Fibroblast of peridontal ligament (primary cell): ENCODE results near the gene CHCHD2.
"Not testable (repeated sequence)": the region's sequence is repeated elsewhere in the genome, so short reads cannot be mapped to it uniquely, and the experiment has no call there.

Source experiments
- DNase-seq: peaks from one replicate; pipeline ENCODE4 v3.0.0-alpha.2; 2010; ENCODE audit errors: extremely low read depth

Gene CHCHD2

GRCh38 chr7:56083150-56083785 is 23.0 kb downstream of the CHCHD2 start:
- no peak for DNase-seq

GRCh38 chr7:56081626-56082340 is 24.5 kb downstream of the CHCHD2 start:
- DNase-seq: no peak

DNA sequence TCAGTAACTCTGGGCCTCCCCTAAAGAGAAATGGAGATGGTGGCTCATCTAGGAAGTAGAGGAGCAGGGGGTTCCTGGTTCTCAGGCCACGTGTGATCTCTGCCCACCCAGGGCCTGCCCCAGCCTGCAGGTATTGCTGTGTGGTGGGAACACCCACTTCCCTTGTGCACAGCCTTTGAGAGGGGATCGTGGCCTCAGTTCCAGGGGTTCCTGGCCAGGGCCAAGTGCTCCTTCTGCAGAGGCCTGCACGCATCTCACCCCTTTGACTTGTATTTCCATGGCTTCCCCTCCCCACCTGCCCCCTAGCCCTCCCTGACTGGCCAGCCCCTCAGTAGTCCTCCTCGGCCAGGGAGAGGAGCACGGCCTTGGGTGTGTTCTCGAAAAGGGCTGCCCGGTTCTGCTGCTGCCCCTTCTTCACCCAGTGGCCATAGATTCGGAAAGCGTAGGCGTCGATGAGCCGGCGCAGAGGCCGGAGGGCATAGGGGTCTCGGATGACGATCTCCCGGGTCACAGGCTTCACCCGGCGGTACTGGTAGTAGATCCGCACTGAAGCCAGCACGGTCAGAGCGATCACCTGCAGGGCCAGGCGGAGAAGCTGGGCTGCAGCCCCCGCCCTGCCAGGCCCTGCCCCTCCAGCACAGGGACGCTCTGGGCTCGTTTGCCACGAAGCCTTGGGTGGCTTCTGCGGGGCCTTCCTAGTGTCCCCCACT is 25.4 kb downstream of the CHCHD2 start:
- DNase-seq: not testable (repeated sequence)

DNA sequence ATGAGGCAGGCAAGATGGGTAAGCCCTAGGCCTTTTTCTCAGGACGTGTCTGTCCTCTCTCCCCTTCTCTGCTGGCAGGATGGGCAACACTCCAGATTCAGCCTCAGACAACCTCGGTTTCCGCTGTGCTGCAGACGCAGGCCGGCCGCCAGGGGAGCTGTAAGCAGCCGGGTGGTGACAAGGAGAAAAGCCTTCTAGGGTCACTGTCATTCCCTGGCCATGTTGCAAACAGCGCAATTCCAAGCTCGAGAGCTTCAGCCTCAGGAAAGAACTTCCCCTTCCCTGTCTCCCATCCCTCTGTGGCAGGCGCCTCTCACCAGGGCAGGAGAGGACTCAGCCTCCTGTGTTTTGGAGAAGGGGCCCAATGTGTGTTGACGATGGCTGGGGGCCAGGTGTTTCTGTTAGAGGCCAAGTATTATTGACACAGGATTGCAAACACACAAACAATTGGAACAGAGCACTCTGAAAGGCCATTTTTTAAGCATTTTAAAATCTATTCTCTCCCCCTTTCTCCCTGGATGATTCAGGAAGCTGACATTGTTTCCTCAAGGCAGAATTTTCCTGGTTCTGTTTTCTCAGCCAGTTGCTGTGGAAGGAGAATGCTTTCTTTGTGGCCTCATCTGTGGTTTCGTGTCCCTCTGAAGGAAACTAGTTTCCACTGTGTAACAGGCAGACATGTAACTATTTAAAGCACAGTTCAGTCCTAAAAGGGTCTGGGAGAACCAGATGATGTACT is 26.7 kb downstream of the CHCHD2 start:
- DNase-seq: peak; percentile 61

DNA sequence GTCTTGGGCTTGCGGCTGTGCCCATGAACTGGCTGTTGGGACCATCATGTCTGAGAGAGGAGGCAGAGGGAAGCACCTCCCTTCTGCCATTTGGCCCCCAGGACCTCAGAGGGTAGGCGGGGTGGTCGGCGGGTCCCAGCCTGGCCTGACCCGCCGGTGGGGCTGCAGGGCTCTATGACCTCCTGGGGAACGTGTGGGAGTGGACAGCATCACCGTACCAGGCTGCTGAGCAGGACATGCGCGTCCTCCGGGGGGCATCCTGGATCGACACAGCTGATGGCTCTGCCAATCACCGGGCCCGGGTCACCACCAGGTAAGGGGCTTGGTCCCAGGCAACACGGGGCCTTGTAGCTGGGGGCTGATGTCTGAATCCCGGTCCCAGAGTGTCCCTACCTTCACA is 28.1 kb downstream of the CHCHD2 start:
- no peak for DNase-seq

DNA sequence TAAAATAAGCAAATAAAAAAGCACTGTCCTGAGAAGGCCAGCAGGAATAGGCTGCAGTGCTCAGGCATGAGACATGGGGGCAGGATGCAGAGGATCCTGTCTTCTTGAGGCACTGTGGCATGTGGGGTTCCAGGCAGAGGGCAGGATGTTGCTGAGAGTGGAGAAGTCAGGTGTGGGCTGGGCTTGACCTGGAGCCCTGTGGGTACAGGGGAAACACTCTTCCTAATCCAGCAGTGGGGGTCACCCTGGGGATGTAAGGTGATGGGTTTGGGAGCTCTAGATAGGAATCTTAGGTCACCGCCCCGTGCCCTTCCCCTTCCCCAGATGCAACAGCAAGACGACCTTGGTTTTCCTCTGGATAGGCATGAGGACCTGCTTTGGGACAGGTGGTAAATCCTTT is 28.6 kb downstream of the CHCHD2 start:
- DNase-seq: no peak

DNA sequence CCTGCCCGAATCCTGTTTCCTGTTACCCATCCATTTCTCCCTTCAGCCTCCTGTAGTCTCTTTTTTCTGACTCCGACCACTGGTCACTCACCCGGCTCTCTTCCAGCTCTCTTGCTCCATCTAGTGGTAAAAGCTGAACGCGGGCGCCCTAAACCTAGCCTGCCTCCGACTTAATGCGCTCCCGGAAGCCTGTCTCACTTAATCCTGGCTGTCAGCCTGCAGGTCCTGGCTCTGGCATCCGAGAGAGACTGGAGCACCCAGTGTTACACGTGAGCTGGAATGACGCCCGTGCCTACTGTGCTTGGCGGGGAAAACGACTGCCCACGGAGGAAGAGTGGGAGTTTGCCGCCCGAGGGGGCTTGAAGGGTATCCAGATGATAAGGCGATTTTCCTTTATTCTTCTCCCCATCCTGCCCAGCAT is 31.9 kb downstream of the CHCHD2 start:
- peak; percentile 81 for DNase-seq

DNA sequence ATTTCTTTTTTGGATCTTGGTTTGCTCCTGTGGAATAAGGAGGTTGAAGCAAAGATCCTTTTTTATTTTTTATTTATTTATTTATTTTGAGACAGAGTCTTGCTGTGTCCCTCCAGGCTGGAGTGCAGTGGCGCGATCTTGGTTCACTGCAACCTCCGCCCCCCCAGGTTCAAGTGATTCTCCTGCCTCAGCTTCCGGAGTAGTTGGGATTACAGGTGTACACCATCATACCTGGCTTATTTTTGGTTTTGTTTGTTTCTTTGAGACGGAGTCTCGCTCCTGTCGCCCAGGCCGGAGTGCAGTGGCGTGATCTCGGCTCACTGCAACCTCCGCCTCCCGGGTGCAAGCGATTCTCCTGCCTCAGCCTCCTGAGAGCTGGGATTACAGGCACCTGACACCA is 39.9 kb downstream of the CHCHD2 start:
- not testable (repeated sequence) for DNase-seq

DNA sequence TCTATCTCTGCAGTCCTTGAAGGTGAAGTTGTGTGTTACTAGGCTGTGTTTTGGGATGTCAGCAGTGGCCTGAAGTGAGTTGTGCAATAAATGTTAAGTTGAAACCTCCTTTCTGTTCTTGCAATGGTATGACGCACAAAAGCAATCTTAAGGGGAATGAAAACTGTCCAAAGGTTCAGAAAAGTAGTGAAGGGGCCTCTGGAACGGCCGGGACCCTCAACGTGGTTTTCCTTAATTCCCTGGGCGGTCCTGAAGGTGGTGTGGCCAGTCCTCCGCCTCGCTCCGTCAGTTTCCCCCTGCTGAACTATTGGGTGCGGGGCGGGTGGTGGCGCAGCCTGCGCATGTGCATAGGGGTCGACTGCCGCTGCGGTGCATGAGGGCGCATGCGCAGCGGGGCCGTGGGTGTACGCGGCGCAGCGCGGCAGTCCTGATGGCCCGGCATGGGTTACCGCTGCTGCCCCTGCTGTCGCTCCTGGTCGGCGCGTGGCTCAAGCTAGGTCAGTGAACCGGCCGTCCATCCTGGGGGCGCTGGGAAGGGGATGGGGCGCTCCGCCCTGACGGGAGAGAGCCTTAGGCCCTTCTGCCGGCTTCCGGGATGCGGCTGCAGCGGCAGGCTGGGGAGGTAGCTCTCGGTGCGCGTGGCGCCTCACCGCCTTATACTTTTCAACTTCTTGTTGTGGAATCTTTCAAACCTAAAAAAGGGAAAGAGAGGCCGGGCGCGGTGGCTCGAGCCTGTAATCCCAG is 42.2 kb downstream of the CHCHD2 start, which contains the start of gene SUMF2:
Gene SUMF2, plus strand, starts transcription at position 405 of the 744 bp plus-strand sequence. Its CDS starts 26 bp downstream, at position 431.
- peak; percentile 87 for DNase-seq

GRCh38 chr7:56063500-56063881 is 42.8 kb downstream of the CHCHD2 start:
- no peak for DNase-seq

DNA sequence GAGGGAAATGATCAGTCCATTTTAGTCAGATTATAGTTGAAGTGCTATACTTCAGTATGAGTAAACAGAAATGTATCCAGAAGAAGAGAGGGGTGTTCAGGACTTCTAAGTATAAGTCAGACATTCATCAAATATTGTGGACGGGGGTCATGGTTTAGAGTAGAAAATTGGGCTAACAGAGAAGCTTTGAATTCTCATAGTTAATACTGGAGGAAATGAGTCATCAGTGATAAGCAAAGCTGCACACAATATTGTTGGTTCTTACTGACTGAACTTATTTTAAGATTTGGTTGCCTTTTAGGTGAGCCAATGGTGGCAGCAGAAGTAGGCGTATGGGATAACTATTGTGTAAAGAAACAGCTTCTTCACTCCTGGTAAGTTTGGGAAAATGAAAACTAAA is 43.9 kb downstream of the CHCHD2 start:
- DNase-seq: peak; percentile 27

- no peak for DNase-seq
Observed at GRCh38 chr7:56053993-56054392, 52.3 kb downstream of the CHCHD2 start.

- DNase-seq: no peak
Observed at GRCh38 chr7:56053379-56053778, 52.9 kb downstream of the CHCHD2 start.
